ENCODE data around the gene C1S. TPM values are rescaled to one million over a fixed set of nuclear protein-coding genes. Genes with fewer than 3 reads are reported as not detected.

Gene C1S
- total and polyA plus RNA-seq, 2 experiments from 2014 or later: 4.9 to 9.7 TPM

DNA sequence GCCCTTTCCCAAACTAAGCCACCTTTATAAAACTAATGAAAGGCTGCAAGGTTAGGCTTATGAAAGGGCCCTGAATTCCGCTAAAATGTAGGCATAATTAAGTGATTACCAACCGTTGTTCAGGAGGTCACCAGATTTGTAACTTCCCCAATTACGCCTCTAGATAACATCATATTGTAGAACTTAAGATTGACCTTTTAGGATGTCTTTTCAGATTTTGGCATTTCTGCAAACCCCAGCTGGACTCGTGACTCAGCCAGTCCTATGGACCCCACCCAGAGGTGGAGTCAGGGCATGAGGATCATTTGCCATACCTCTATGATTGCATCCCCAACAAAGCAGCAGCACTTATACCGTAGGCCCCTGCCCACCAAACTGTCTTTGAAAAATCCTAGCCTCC lies 38.6 kb upstream of the C1S start:
- TF ChIP-seq CREB1 (CRISPR knock-in tag; IDR thresholded peaks at IDR 0.05; ENCODE audit: low read depth): no peak
- no peak for TF ChIP-seq ZNF331 (CRISPR knock-in tag; IDR thresholded peaks at IDR 0.05; ENCODE audit: low read depth)
- H3K36me3 ChIP-seq (ENCODE audit: insufficient read depth): no peaks in the 10 kb centered on the region
- ATAC-seq (no peak), DNase-seq (ENCODE audit: low spot score) (no peak)
- no peak overlapping the region for H3K27ac ChIP-seq (ENCODE audit: low read depth)
- H3K4me1 ChIP-seq (ENCODE audit: insufficient read depth): peaks cover 15% of the 10 kb centered on the region
- Mint-ChIP-seq H3K9me3 (no peaks in the 10 kb centered on the region), H3K4me1 (peaks cover 17% of the 10 kb centered on the region), H3K4me3 (no peak overlapping the region), H3K36me3 (ENCODE audit: low read depth) (no peaks in the 10 kb centered on the region; the same call in 2 of the 3 replicates), H3K27me3 (ENCODE audit: insufficient read depth, low read depth, poor library complexity) (peaks cover 3% of the 10 kb centered on the region), H3K27ac (no peak overlapping the region)
- H3F3A ChIP-seq (replicated peaks; ENCODE audit: low read depth): no peaks in the 10 kb centered on the region
- H2AFZ ChIP-seq: no peak overlapping the region
- no peaks in the 10 kb centered on the region for H3K27me3 ChIP-seq (ENCODE audit: insufficient read depth)
- H3K79me2 ChIP-seq (replicated peaks; ENCODE audit: insufficient read depth): peaks cover 11% of the 10 kb centered on the region
- no peaks in the 10 kb centered on the region for H3K9me2 ChIP-seq (ENCODE audit: insufficient read depth)
- H4K20me1 ChIP-seq (replicated peaks; ENCODE audit: insufficient read depth): no peaks in the 10 kb centered on the region; the same call in 1 of the 2 replicates
- no peak overlapping the region for H3K4me2 ChIP-seq
- no peak overlapping the region for H3K4me3 ChIP-seq

DNA sequence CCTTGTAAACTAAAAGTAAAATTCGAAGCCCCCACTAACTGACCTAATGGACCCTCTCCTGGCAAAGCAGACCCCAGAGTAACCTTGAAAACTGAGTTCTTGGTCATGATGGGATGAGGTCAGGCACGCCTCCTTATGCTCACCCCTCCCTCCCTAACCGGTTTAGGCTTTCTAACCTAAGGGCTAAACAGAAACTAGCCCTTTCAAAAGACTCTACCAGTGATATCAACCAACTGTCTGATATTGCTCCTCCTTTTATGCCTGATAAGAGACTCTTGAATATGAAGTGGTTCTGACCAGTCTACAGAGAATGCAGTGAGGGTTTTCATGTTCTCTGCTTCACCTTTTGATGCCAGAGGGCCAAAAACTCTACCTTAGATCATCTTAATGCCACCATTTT lies 37.4 kb upstream of the C1S start:
- Mint-ChIP-seq H3K4me3 (no peak overlapping the region), H3K27me3 (ENCODE audit: insufficient read depth, low read depth, poor library complexity) (peaks cover 3% of the 10 kb centered on the region), H3K36me3 (ENCODE audit: low read depth) (no peaks in the 10 kb centered on the region), H3K27ac (no peak overlapping the region), H3K4me1 (peaks cover 8% of the 10 kb centered on the region; the same call in 2 of the 3 replicates), H3K9me3 (no peaks in the 10 kb centered on the region)
- 0 out of 2 replicates have a peak overlapping the region, but pooled peaks have one; percentile 32 for H2AFZ ChIP-seq
- H3F3A ChIP-seq (replicated peaks; ENCODE audit: low read depth): no peaks in the 10 kb centered on the region
- ATAC-seq (no peak), DNase-seq (ENCODE audit: low spot score) (no peak)
- no peak overlapping the region for H3K4me3 ChIP-seq
- no peaks in the 10 kb centered on the region for H3K9me2 ChIP-seq (ENCODE audit: insufficient read depth)
- no peak for TF ChIP-seq ZNF331 (CRISPR knock-in tag; IDR thresholded peaks at IDR 0.05; ENCODE audit: low read depth)
- no peak for TF ChIP-seq JUNB (IDR thresholded peaks at IDR 0.05; ENCODE audit: unreplicated experiment)
- no peak for TF ChIP-seq STAT1 (IDR thresholded peaks at IDR 0.05; ENCODE audit: unreplicated experiment)
- TF ChIP-seq, protein P1, sequence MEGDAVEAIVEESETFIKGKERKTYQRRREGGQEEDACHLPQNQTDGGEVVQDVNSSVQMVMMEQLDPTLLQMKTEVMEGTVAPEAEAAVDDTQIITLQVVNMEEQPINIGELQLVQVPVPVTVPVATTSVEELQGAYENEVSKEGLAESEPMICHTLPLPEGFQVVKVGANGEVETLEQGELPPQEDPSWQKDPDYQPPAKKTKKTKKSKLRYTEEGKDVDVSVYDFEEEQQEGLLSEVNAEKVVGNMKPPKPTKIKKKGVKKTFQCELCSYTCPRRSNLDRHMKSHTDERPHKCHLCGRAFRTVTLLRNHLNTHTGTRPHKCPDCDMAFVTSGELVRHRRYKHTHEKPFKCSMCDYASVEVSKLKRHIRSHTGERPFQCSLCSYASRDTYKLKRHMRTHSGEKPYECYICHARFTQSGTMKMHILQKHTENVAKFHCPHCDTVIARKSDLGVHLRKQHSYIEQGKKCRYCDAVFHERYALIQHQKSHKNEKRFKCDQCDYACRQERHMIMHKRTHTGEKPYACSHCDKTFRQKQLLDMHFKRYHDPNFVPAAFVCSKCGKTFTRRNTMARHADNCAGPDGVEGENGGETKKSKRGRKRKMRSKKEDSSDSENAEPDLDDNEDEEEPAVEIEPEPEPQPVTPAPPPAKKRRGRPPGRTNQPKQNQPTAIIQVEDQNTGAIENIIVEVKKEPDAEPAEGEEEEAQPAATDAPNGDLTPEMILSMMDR (conservative IDR thresholded peaks at IDR 0.05; ENCODE audit: low read depth in 2 of 2): no peak
- TF ChIP-seq, protein P2, sequence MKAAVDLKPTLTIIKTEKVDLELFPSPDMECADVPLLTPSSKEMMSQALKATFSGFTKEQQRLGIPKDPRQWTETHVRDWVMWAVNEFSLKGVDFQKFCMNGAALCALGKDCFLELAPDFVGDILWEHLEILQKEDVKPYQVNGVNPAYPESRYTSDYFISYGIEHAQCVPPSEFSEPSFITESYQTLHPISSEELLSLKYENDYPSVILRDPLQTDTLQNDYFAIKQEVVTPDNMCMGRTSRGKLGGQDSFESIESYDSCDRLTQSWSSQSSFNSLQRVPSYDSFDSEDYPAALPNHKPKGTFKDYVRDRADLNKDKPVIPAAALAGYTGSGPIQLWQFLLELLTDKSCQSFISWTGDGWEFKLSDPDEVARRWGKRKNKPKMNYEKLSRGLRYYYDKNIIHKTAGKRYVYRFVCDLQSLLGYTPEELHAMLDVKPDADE (IDR thresholded peaks at IDR 0.05): no peak
- no peak for TF ChIP-seq POLR2AphosphoS5 (IDR thresholded peaks at IDR 0.05; ENCODE audit: low read depth)
- no peaks in the 10 kb centered on the region for H3K79me2 ChIP-seq (replicated peaks; ENCODE audit: insufficient read depth)
- no peaks in the 10 kb centered on the region for H4K20me1 ChIP-seq (replicated peaks; ENCODE audit: insufficient read depth)
- H3K36me3 ChIP-seq (ENCODE audit: insufficient read depth): no peaks in the 10 kb centered on the region
- no peak overlapping the region for H3K27ac ChIP-seq (ENCODE audit: low read depth)
- no peaks in the 10 kb centered on the region for H3K27me3 ChIP-seq (ENCODE audit: insufficient read depth)
- peaks cover 6% of the 10 kb centered on the region for H3K4me1 ChIP-seq (ENCODE audit: insufficient read depth)
- H3K4me2 ChIP-seq: no peak overlapping the region

DNA sequence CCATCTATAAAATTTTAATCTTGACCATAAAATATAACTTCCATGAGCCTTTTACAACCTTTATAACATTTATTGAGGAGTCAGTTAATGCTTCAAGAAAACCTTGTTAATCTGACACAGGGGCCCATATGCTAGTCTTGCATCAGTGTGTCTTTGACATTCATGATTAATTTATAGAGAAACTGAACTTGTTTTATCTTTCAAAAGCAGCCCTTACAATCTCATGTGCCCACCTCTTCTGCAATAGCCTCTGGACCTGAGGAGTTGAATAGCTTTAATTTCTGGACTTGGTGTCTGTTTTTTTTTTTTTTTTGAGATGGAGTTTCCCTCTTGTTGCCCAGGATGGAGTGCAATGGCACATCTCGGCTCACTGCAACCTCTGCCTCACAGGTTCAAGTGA lies 33.7 kb upstream of the C1S start:
- no peaks in the 10 kb centered on the region for H4K20me1 ChIP-seq (replicated peaks; ENCODE audit: insufficient read depth)
- H3K4me3 ChIP-seq: no peak overlapping the region
- H3K27ac ChIP-seq (ENCODE audit: low read depth): no peak overlapping the region
- no peak for DNase-seq (ENCODE audit: low spot score)
- no peaks in the 10 kb centered on the region for H3K4me1 ChIP-seq (ENCODE audit: insufficient read depth)
- no peaks in the 10 kb centered on the region for H3K79me2 ChIP-seq (replicated peaks; ENCODE audit: insufficient read depth)
- Mint-ChIP-seq H3K9me3 (peaks cover 5% of the 10 kb centered on the region; the same call in 1 of the 3 replicates), H3K4me1 (no peaks in the 10 kb centered on the region), H3K27me3 (ENCODE audit: insufficient read depth, low read depth, poor library complexity) (peaks cover 1% of the 10 kb centered on the region), H3K27ac (no peak overlapping the region), H3K4me3 (no peak overlapping the region), H3K36me3 (ENCODE audit: low read depth) (no peaks in the 10 kb centered on the region)
- no peak for ATAC-seq
- H3F3A ChIP-seq (replicated peaks; ENCODE audit: low read depth): no peaks in the 10 kb centered on the region
- no peak overlapping the region for H2AFZ ChIP-seq
- no peaks in the 10 kb centered on the region for H3K27me3 ChIP-seq (ENCODE audit: insufficient read depth)
- no peaks in the 10 kb centered on the region for H3K36me3 ChIP-seq (ENCODE audit: insufficient read depth)
- no peaks in the 10 kb centered on the region for H3K9me2 ChIP-seq (ENCODE audit: insufficient read depth)
- H3K4me2 ChIP-seq: no peak overlapping the region
- TF ChIP-seq CREB1 (CRISPR knock-in tag; IDR thresholded peaks at IDR 0.05; ENCODE audit: low read depth): no peak
- TF ChIP-seq JUNB (IDR thresholded peaks at IDR 0.05; ENCODE audit: unreplicated experiment): no peak
- TF ChIP-seq, protein P2 (IDR thresholded peaks at IDR 0.05): no peak
- no peak for TF ChIP-seq ZNF114 (CRISPR knock-in tag; IDR thresholded peaks at IDR 0.05)
- TF ChIP-seq POLR2AphosphoS5 (IDR thresholded peaks at IDR 0.05; ENCODE audit: low read depth): no peak
- TF ChIP-seq EZH2phosphoT487 (IDR thresholded peaks at IDR 0.05; ENCODE audit: unreplicated experiment): no peak
- TF ChIP-seq STAT1 (IDR thresholded peaks at IDR 0.05; ENCODE audit: unreplicated experiment): no peak
